ES-I3 (cell line): ENCODE results near the gene ALOX12.
A peak's percentile ranks its signal among the peaks of the same experiment; 100 is the strongest.

Source experiments
- H3K36me3 ChIP-seq: 2 replicates; pipeline ENCODE4 v1.6.1; 2013; ENCODE audit warnings: mild to moderate bottlenecking, low read length, control low read depth, moderate library complexity; ENCODE audit not compliant: insufficient read depth
- H3K4me1 ChIP-seq: 2 replicates; pipeline ENCODE4 v1.6.1; 2013; ENCODE audit warnings: mild to moderate bottlenecking, control low read depth, low read length; ENCODE audit not compliant: insufficient read depth
- H3K9ac ChIP-seq: 2 replicates; pipeline ENCODE4 v1.6.1; 2013; ENCODE audit warnings: low read depth, mild to moderate bottlenecking, low read length, moderate library complexity
- H3K9me3 ChIP-seq: 2 replicates; pipeline ENCODE4 v1.6.1; 2013; ENCODE audit warnings: mild to moderate bottlenecking, low read length, moderate library complexity; ENCODE audit not compliant: control insufficient read depth, insufficient read depth

Gene ALOX12

DNA sequence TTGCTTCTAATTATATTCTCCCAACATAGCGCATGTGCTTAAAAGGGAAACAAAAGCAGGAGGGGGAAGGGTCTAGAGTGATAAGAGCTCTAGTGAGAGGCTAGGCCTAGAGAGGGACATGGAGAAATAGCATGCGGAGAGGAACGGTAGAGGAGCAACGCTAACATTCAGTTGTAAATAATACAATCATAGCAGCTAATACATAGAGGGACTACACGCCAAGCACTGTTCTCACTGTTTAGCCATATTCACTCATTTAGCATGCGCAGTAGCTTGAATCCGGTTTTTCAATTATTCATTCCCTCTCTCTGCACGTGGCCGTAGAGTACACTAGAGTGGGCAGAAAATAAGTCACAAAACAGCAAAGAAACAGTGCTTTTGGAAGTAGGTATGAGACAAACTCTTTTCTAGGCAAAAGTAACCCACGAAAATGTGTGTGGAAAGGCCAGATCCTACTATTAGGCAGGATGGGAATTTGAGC, 1.7 kb upstream of the ALOX12 start:
- Histone ChIP-seq H3K9ac (no peak overlapping the region), H3K4me1 (no peaks in the 10 kb centered on the region), H3K36me3 (no peaks in the 10 kb centered on the region), H3K9me3 (no peaks in the 10 kb centered on the region)

GRCh38 chr17:6994666-6995256, 1.1 kb upstream of the ALOX12 start:
- no peaks in the 10 kb centered on the region for H3K36me3 ChIP-seq
- H3K9me3 ChIP-seq: no peaks in the 10 kb centered on the region
- H3K4me1 ChIP-seq: no peaks in the 10 kb centered on the region
- peak overlapping the region; percentile 58; the same call in 1 of the 2 replicates for H3K9ac ChIP-seq

GRCh38 chr17:6996256-6997011, 585 bp downstream of the ALOX12 start:
- Histone ChIP-seq H3K9ac (peak overlapping the region; percentile 58; the same call in 1 of the 2 replicates), H3K4me1 (no peaks in the 10 kb centered on the region), H3K36me3 (peaks cover 3% of the 10 kb centered on the region), H3K9me3 (no peaks in the 10 kb centered on the region)

DNA sequence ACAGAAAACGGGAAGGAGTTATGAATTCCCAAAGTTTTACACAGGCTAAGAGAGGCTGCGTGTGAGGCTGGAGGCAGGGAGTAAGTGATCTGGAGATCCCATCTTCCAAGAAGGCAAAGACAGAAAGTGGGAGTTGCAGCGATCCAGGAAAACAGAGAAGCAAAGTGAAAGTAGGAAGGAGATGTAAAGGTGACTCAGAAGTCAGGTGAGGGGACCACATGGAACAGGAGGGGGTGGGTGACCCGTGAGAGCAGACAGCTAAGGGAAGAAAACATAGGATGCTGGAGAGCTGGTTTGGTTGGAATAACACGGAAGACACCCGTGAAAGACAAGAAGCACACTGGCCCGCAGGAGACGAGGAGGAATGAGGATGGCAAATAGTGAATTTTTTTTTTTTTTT, 1.3 kb downstream of the ALOX12 start:
- Histone ChIP-seq H3K36me3 (peaks cover 3% of the 10 kb centered on the region), H3K9ac (no peak overlapping the region), H3K9me3 (no peaks in the 10 kb centered on the region), H3K4me1 (no peaks in the 10 kb centered on the region)

DNA sequence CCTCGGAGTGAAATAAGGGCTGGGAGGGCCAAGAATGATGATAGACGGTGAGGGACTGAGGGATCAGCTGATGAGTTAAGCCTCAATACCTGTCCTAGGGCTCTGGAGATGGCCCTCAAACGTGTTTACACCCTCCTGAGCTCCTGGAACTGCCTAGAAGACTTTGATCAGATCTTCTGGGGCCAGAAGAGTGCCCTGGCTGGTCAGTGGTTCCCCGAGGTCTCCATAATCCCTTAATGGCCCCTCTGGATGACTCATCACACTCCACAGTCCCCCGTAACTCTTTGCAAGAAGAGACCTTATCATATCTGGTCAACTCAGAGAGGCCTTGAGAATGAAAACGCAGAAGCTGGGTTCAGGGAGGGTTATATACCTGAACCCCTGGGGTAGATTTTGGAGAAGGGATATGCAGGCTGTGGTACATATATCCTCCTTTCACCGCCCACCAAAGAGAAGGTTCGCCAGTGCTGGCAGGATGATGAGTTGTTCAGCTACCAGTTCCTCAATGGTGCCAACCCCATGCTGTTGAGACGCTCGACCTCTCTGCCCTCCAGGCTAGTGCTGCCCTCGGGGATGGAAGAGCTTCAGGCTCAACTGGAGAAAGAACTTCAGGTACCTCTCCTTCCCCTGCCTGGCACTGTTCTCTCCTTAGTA, 3.1 kb downstream of the ALOX12 start:
- no peaks in the 10 kb centered on the region for H3K4me1 ChIP-seq
- H3K36me3 ChIP-seq: peaks cover 3% of the 10 kb centered on the region
- H3K9me3 ChIP-seq: no peaks in the 10 kb centered on the region
- H3K9ac ChIP-seq: no peak overlapping the region

DNA sequence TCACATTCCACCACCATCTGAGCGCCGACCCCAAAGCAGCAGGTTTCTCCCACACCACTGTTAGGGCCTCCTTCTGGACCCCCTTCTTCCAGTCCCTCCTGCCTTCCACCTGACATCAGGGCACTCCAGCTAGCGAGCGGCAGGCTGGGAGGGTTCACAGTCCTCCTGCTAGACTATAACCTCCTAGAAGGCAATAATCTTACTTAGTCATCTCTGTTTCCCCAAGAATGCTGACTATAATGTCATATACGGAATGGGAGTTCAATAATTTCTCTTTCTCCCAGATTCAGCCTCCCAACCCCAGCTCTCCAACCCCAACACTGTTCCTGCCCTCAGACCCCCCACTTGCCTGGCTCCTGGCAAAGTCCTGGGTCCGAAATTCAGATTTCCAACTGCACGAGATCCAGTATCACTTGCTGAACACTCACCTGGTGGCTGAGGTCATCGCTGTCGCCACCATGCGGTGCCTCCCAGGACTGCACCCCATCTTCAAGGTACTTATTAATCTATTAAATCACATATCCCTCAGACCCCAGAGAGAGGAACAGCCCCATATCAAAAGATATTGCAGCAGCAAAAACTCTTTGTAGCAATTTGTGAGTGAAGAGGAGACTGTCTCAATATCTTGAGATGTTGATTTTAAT, 5.6 kb downstream of the ALOX12 start:
- H3K4me1 ChIP-seq: no peaks in the 10 kb centered on the region
- H3K36me3 ChIP-seq: peaks cover 3% of the 10 kb centered on the region
- no peak overlapping the region for H3K9ac ChIP-seq
- H3K9me3 ChIP-seq: no peaks in the 10 kb centered on the region

- H3K36me3 ChIP-seq: peaks cover 3% of the 10 kb centered on the region
- no peaks in the 10 kb centered on the region for H3K9me3 ChIP-seq
- H3K4me1 ChIP-seq: no peaks in the 10 kb centered on the region
- no peak overlapping the region for H3K9ac ChIP-seq
Measured at GRCh38 chr17:7002288-7003047, 6.6 kb downstream of the ALOX12 start.

DNA sequence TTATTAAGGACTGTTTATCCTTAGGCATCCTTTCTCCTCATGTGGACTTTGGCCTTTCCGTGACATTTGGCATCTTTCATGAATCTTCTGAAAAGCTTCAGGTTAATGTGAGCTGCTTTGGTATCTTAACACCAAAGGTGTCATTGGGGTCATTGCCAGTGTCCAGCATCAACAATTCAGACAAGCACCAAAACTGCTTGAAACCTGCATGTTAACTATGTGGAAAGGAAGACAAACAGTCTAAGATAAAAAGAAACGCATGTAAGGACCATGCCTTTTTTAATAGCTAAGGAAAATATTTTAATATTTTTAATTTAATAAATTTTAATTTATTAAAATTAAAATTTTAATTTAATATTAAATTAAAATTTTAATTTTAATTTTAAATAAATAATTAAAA, 7.9 kb downstream of the ALOX12 start:
- H3K36me3 ChIP-seq: peaks cover 3% of the 10 kb centered on the region
- no peak overlapping the region for H3K9ac ChIP-seq
- H3K9me3 ChIP-seq: no peaks in the 10 kb centered on the region
- H3K4me1 ChIP-seq: no peaks in the 10 kb centered on the region

DNA sequence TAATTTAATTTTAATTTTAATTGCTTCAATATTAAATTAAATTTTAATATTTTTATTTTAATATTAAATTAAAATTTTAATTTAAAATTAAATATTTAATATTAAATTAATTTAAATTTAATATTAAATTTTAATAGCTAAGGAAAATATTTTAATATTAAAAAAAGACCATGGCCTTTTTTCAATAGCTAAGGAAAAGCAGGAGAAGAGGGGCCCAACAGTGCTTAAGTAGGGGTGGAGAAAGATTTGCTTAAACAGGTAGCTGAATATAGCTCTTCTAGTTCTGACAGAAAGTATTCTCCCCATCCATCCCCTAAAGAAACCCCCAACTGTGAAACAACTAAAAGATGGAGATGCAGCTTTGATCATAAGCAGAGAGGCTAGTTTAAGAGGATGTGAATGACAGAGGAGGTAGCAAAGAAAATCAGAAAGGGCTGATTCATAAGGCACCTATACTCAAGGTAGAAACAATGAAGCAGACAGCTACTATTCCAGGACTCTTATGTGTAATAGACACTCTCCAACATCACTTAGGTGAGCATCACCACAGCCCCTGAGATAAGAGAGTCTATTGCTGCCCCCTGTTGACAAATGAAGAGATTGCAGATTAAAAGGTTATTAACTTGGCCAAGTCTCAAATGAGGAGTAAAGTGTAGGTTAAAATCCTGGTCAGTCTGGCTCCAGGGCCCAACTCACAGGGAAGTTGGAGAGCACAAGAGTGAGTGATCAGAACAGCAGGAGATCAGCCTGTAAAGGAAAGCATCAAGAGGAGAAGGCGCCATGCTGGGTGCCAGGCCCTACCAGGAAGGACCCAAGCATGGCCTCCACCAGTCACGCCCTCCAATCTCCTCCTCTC, 8.8 kb downstream of the ALOX12 start:
- no peaks in the 10 kb centered on the region for H3K9me3 ChIP-seq
- no peak overlapping the region for H3K9ac ChIP-seq
- H3K4me1 ChIP-seq: no peaks in the 10 kb centered on the region
- H3K36me3 ChIP-seq: peaks cover 3% of the 10 kb centered on the region

DNA sequence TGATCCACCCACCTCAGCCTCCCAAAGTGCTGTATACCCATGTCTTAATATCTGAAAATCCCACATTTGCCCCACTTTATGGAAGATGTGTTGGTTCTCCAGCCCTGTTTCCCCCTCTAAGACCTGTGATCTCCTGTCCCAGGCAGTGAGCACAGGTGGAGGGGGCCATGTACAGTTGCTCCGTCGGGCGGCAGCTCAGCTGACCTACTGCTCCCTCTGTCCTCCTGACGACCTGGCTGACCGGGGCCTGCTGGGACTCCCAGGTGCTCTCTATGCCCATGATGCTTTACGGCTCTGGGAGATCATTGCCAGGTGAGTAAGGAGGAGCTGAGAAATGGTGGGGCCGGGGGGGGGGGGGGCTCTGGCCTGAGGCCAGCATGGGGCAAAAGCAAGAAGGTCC, 9.9 kb downstream of the ALOX12 start:
- Histone ChIP-seq H3K9ac (no peak overlapping the region), H3K9me3 (no peaks in the 10 kb centered on the region), H3K4me1 (no peaks in the 10 kb centered on the region), H3K36me3 (no peaks in the 10 kb centered on the region; the same call in 1 of the 2 replicates)

GRCh38 chr17:7007143-7007542, 11.3 kb downstream of the ALOX12 start:
- Histone ChIP-seq H3K9me3 (no peaks in the 10 kb centered on the region), H3K9ac (no peak overlapping the region), H3K36me3 (no peaks in the 10 kb centered on the region), H3K4me1 (no peaks in the 10 kb centered on the region)

- Histone ChIP-seq H3K36me3 (no peaks in the 10 kb centered on the region), H3K9ac (no peak overlapping the region), H3K9me3 (no peaks in the 10 kb centered on the region), H3K4me1 (no peaks in the 10 kb centered on the region)
Measured at GRCh38 chr17:7010523-7010922, 14.7 kb downstream of the ALOX12 start.

- no peaks in the 10 kb centered on the region for H3K4me1 ChIP-seq
- peak overlapping the region; percentile 90; the same call in 1 of the 2 replicates for H3K9ac ChIP-seq
- H3K36me3 ChIP-seq: no peaks in the 10 kb centered on the region
- H3K9me3 ChIP-seq: no peaks in the 10 kb centered on the region
Measured at GRCh38 chr17:7011415-7011814, 15.6 kb downstream of the ALOX12 start.
